DMS53 treated with DMSO at 0.1 percent for 48 hours (cell line): ENCODE results near the gene MTHFD1L.
"Not testable (repeated sequence)": the region's sequence is repeated elsewhere in the genome, so short reads cannot be mapped to it uniquely, and the experiment has no call there.

Experiments used
- DNase-seq: peaks from one replicate; lab custom pipeline; 2025; ENCODE audit not compliant: unreplicated experiment; lab: John Stamatoyannopoulos, UW

MTHFD1L gene

GRCh38 chr6:151089978-151090377, 224.5 kb downstream of the MTHFD1L start:
- no peak for DNase-seq

DNA sequence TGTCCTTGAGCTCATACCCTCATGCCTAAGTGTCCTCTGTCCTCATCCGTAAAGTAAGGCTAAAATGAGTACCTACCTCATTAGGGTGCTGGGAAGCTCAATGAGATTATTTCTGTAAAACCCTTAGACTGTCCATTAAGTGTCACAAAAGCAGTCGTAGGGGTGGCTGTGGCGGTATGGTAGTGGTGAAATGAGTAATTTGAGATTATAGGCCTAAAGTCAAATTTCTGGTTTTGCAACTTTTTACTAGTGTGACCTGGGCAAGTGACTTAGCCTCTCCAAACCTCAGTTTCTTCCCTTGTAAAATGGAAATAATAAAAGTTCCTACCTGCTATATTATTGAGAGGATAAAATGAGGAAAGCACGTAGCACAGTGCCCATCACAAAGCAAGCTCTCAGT, 226.1 kb downstream of the MTHFD1L start:
- DNase-seq, result no peak

GRCh38 chr6:151092591-151092990, 227.1 kb downstream of the MTHFD1L start:
- no peak for DNase-seq

- no peak for DNase-seq
Observed at GRCh38 chr6:151093706-151094105, 228.2 kb downstream of the MTHFD1L start.

- no peak for DNase-seq
Observed at GRCh38 chr6:151095538-151096254, 230.2 kb downstream of the MTHFD1L start.

GRCh38 chr6:151096255-151096612, 230.7 kb downstream of the MTHFD1L start:
- DNase-seq, result no peak

DNA sequence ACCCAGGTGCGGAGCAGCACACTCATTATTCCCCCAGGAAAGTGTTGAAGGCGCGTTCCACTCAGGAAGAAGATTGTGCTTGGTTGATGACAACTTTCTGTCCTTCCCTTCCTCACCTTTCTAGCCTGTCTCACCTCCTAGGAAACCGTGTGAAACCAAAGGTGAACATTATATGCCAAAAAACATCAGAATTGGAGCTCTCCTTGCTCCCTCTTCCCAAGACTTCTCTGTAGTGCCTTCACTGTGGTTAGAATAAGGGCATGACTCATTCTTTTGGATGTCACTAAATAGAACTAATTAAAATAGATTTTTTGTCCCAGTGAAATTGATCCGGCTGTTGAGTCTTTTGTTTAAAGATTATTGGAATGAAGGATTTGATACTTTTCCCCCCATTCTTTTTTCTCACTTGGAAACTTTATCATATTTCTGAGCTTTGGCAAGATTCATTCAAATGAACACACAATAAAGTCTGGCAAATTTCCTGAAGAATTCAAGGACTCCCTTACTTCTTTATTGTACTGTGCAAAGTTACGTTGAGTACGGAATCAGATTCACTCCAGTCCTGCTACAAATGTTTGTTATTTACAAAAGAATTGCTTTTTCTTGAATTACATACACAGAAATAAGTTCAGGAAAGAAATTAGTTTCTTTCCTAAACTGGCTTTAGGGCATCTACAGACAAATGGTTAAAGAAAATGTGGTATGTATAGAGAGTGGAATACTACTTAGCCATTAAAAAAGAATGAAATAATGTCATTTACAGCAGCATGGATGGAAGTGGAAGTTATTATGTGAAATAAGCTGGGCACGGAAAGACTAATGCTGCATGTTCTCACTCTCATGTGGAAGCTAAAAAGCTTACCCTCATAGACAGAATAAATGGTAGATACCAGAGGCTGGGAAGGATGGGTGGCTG, 231.4 kb downstream of the MTHFD1L start:
- DNase-seq, result no peak

GRCh38 chr6:151098166-151098565, 232.7 kb downstream of the MTHFD1L start:
- DNase-seq, result no peak

- no peak for DNase-seq
Observed at GRCh38 chr6:151100326-151100725, 234.8 kb downstream of the MTHFD1L start.

DNA sequence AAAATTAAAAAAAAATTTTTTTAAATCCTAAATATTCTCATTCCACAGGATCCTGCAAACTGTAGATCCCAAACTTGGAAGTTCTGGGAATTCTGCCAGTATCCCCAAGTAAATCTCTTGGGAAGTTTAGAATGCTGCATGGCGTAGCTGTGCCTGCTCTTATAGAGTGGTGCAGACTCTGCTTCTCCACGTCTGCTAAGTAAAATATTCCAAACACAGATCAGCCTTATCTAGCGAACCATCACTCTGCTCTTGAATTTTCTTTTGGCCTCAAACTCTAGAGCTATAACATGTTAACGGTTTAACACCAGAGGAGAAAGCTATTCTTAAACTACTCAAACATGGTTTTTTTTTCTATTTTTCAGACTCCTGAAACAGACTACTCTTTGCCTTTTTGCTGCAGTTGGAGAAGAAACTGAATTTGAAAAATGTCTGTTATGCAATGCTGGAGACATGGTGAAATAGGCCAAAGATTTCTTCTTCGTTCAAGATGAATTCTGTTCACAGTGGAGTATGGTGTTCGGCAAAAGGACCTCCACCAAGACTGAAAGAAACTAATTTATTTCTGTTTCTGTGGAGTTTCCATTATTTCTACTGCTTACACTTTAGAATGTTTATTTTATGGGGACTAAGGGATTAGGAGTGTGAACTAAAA, 235.8 kb downstream of the MTHFD1L start:
- no peak for DNase-seq

DNA sequence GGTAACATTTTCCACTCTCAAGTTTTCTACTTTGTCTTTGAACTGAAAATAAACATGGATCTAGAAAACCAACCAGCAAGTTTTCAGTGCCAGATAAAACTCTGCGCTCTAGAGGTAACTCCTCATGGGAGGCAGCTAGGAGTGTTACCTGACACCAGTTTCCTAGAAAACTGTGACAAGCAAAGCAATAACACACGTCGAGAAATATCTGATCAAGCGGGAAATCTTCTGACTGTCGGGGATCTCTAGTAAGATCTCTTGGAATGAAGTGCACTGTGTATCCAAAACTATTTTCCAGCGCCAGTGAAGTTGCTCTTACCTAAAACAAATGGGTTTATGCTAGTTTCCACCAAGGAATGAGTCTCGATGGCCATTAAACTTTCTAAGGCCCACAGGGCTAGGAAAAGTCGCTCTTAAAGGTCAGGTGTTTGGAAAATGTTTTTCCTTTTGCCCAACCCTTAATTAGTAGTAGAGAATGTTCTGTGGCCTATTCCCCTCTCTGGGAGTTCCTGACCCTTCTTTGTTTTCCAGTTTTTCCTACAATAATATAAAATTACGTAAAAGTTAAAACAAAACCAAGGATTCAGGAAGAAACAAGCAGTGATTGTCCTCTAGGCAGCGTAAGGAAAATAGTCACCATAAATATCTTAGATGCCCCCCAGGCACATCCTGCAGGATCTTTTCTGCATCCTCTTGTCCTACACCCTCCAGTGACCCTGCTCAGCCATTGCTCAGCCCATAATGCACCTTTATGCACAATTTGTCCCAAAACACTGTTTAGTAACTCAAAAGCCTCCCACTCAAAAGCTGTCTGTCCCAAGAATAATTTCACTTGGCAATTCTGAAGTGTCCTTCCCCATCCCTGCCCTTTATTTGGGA, 236.6 kb downstream of the MTHFD1L start:
- no peak for DNase-seq

DNA sequence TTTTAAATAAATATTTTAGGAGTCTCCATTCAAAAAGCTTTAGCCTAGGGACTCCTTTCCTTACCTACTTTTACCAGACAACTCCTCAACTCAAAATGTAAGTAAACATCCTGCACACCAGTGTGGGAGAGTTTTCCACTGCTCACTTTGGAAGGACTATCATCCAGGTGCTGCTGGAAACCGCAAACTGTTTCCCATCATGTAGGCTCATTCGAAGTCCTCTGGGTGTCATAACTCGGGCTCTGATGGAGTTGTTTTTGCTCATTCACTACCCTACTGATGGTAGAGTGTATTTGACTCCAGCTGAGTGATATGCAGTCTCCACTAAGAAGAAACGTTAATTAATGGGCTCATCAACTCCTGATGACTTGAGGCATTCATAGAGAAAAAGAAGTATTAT, 237.8 kb downstream of the MTHFD1L start:
- DNase-seq, result no peak

- DNase-seq, result no peak
Observed at GRCh38 chr6:151107897-151108427, 242.5 kb downstream of the MTHFD1L start.

GRCh38 chr6:151108548-151108947, 243.0 kb downstream of the MTHFD1L start:
- DNase-seq, result no peak

DNA sequence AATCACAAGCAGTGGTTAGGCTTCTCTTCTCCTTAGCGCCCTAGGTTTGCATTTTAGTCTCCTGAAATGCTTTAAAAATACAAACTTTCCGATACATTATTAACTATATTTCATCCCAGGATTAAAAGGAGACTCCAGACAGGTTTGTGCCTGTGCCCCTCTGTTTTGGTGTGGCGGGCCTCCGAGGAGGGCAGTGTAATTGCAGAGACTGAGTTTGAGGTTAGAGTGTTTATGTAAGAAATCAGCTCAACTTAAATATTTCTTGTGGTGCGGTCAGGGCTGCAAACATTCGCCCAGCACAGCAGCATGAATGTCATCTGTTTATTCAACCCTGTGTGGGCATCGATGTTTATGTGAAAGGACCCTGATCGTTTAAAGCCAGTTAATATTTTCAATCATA, 243.9 kb downstream of the MTHFD1L start:
- DNase-seq, result no peak

DNA sequence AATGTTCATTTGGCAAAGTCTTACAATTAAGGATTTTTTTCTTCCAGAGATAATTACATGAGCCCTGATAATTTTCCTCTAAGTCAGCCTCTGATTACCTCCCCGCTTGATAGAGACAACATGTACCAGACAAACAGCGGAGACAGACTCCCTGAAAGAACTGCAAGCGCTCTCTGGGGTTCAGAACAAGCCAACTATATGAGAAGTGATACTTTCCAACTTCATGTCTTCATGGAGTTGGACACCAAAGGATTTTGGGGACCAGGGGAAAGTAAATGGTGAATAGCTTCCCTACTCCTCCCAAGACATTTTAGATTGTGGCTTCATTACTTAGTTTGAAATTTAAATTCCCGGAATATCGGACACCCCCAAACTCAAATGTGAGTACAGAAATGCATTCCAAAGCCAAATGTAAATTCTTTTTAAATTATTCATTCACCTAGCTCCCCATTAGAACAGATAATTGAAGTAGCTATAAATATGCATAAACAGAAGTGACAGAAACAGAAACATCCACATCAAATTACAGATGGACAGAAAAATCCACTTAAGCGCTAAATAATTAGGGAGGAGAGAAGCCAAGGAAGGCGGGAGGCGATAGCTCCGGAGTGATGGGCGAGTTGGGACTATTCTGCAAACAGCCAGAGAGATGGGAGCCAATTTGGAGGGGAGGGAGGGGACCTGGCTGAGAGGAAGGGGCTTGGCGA, 244.5 kb downstream of the MTHFD1L start:
- no peak for DNase-seq

GRCh38 chr6:151110576-151110905, 245.0 kb downstream of the MTHFD1L start:
- DNase-seq, result no peak

GRCh38 chr6:151111670-151112069, 246.2 kb downstream of the MTHFD1L start:
- no peak for DNase-seq

DNA sequence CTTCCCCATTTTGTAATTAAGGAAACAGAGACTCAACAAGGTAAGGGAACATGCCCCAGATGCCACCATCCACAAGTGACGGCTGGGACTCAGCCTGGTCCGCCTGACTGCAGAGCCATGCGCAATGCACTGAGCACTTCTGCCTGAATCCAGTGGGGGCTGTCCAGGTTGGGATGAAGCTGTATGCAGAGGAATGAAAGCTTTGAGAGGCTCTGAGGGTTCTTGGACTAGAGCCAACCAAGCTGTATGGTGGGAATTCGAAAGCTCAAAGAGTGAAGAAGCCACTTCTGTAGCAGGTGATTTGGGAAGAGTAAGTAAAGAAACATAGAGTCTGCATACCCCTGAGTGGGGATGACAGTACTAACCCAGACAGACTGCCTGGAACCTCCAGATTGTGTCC, 246.6 kb downstream of the MTHFD1L start:
- DNase-seq, result no peak

DNA sequence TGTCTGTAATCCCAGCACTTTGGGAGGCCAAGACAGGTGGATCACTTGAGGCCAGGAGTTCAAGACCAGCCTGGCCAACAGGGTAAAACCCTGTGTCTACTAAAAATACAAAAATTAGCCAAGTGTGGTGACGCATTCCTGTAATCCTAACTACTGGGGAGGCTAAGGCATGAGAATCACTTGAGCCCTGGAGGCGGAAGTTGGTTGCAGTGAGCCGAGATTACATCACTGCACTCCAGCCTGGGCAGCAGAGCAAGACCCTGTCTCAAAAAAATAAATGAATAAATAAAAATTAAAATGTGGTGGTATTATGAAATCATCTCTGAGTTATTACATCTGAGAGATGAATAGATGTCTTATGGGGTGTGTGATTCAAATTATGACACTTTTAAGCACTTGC, 247.4 kb downstream of the MTHFD1L start:
- not testable (repeated sequence) for DNase-seq
